ENCODE measurements around the gene PDZD2.
A peak's percentile ranks its signal among the peaks of the same experiment; 100 is the strongest.
"Not testable (repeated sequence)": the region's sequence is repeated elsewhere in the genome, so short reads cannot be mapped to it uniquely, and the experiment has no call there.

The PDZD2 gene

GRCh38 chr5:31986101-31986500 is 347.2 kb downstream of the PDZD2 start:
- DNase-seq = no peak

- no peak for DNase-seq
These were observed 349.2 kb downstream of the PDZD2 start for GRCh38 chr5:31987985-31988710.

- DNase-seq = no peak
These were observed 351.2 kb downstream of the PDZD2 start for GRCh38 chr5:31990081-31990650.

GRCh38 chr5:31990701-31991110 is 351.8 kb downstream of the PDZD2 start:
- no peak for DNase-seq

GRCh38 chr5:31992377-31992776 is 353.4 kb downstream of the PDZD2 start:
- no peak for DNase-seq

- DNase-seq = no peak
These were observed 354.4 kb downstream of the PDZD2 start for GRCh38 chr5:31993165-31993961.

- DNase-seq = no peak
These were observed 356.1 kb downstream of the PDZD2 start for GRCh38 chr5:31995006-31995405.

GRCh38 chr5:31995714-31996113 is 356.8 kb downstream of the PDZD2 start:
- no peak for DNase-seq

GRCh38 chr5:31996909-31997308 is 358.0 kb downstream of the PDZD2 start:
- no peak for DNase-seq

GRCh38 chr5:31999470-31999869 is 360.5 kb downstream of the PDZD2 start:
- DNase-seq = no peak

- DNase-seq = no peak
These were observed 361.8 kb downstream of the PDZD2 start for GRCh38 chr5:32000731-32001130.

GRCh38 chr5:32001284-32001683 is 362.4 kb downstream of the PDZD2 start:
- no peak for DNase-seq

GRCh38 chr5:32001707-32002106 is 362.8 kb downstream of the PDZD2 start:
- no peak for DNase-seq

GRCh38 chr5:32002755-32003154 is 363.8 kb downstream of the PDZD2 start:
- no peak for DNase-seq

- no peak for DNase-seq
These were observed 365.1 kb downstream of the PDZD2 start for GRCh38 chr5:32003981-32004380.

- no peak for DNase-seq
These were observed 365.5 kb downstream of the PDZD2 start for GRCh38 chr5:32004404-32004803.

- no peak for DNase-seq
These were observed 369.8 kb downstream of the PDZD2 start for GRCh38 chr5:32008746-32009145.

- DNase-seq = no peak
These were observed 374.7 kb downstream of the PDZD2 start for GRCh38 chr5:32013658-32014057.

GRCh38 chr5:32014096-32014745 is 375.3 kb downstream of the PDZD2 start:
- peak; percentile 22 for DNase-seq

- DNase-seq = not testable (repeated sequence)
These were observed 376.3 kb downstream of the PDZD2 start for GRCh38 chr5:32015262-32015661.

GRCh38 chr5:32017692-32018367 is 378.9 kb downstream of the PDZD2 start:
- no peak for DNase-seq

GRCh38 chr5:32018476-32019436 is 379.8 kb downstream of the PDZD2 start:
- no peak for DNase-seq

All from hematopoietic multipotent progenitor cell treated with erythropoietin and hydrocortisone succinate and interleukin-3 and kit ligand, for 4 days (in vitro differentiated cells).